ENCODE results near the gene GRID1.

DNA sequence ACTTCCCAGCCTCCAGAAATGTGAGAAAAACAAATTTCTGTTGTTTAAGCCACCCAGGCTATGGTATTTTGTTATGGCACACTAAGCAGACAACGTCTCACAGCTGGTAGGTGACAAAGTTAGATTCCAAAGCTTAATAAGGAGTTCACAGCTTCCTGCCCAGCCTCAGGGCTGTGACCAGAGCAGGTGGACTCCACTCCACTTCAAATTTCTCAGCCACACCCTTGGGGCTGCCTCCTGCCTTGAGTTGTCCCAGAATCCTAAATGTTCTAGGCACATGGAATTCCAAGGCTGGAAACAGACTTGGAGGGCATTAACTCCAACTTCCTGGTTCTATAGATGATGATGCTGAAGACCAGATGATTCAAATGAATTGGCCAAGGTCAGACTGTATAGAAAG is 310.7 kb downstream of the GRID1 start:
- TF ChIP-seq, protein P1, sequence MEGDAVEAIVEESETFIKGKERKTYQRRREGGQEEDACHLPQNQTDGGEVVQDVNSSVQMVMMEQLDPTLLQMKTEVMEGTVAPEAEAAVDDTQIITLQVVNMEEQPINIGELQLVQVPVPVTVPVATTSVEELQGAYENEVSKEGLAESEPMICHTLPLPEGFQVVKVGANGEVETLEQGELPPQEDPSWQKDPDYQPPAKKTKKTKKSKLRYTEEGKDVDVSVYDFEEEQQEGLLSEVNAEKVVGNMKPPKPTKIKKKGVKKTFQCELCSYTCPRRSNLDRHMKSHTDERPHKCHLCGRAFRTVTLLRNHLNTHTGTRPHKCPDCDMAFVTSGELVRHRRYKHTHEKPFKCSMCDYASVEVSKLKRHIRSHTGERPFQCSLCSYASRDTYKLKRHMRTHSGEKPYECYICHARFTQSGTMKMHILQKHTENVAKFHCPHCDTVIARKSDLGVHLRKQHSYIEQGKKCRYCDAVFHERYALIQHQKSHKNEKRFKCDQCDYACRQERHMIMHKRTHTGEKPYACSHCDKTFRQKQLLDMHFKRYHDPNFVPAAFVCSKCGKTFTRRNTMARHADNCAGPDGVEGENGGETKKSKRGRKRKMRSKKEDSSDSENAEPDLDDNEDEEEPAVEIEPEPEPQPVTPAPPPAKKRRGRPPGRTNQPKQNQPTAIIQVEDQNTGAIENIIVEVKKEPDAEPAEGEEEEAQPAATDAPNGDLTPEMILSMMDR (IDR thresholded peaks at IDR 0.05; ENCODE audit: insufficient read depth, low read depth, low read length), result no peak
- no peak for TF ChIP-seq EZH2 (IDR thresholded peaks at IDR 0.05; ENCODE audit: insufficient read depth, low read length)
